ENCODE data around the gene ARHGEF7.
A peak's percentile ranks its signal among the peaks of the same experiment; 100 is the strongest.
"Not testable (repeated sequence)": the region's sequence is repeated elsewhere in the genome, so short reads cannot be mapped to it uniquely, and the experiment has no call there.

The ARHGEF7 gene

GRCh38 chr13:111256458-111256857, 141.3 kb downstream of the ARHGEF7 start:
- DNase-seq (ENCODE audit: low spot score) = no peak
- no peak for TF ChIP-seq CTCF (IDR thresholded peaks at IDR 0.05)
- Histone ChIP-seq H3K4me3 (no peak overlapping the region), H3K27ac (no peak overlapping the region)

GRCh38 chr13:111256946-111257345, 141.8 kb downstream of the ARHGEF7 start:
- no peak overlapping the region for H3K27ac ChIP-seq
- no peak overlapping the region for H3K4me3 ChIP-seq
- DNase-seq (ENCODE audit: low spot score) = no peak
- TF ChIP-seq CTCF (IDR thresholded peaks at IDR 0.05) = no peak

GRCh38 chr13:111257899-111258298, 142.8 kb downstream of the ARHGEF7 start:
- not testable (repeated sequence) for H3K4me3 ChIP-seq; DNase-seq (ENCODE audit: low spot score); H3K27ac ChIP-seq

GRCh38 chr13:111258637-111259036, 143.5 kb downstream of the ARHGEF7 start:
- H3K4me3 ChIP-seq = no peak overlapping the region
- no peak for DNase-seq (ENCODE audit: low spot score)
- TF ChIP-seq CTCF (IDR thresholded peaks at IDR 0.05) = no peak
- H3K27ac ChIP-seq = no peak overlapping the region

- H3K4me3 ChIP-seq = no peak overlapping the region
- no peak overlapping the region for H3K27ac ChIP-seq
- DNase-seq (ENCODE audit: low spot score) = peak; percentile 43
- TF ChIP-seq CTCF (IDR thresholded peaks at IDR 0.05) = no peak
Observed at GRCh38 chr13:111259058-111259457, 143.9 kb downstream of the ARHGEF7 start.

DNA sequence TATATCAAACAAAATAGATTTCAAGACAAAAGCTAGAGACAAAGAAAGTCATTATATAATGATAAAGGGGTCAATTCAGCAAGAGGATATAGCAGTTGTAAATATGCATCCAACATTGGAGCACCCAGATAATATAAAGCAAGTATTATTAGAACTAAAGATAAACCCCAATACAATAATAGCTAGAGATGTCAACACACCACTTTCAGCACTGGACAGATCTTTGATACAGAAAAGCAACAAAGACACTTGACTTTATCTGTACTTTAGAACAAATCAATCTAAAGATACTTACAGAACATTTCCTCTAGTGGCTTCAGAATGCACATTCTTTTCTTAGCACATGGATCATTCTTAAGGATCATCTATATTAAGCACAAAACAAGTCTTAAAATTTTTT, 146.2 kb downstream of the ARHGEF7 start:
- no peak overlapping the region for H3K4me3 ChIP-seq
- no peak for TF ChIP-seq CTCF (IDR thresholded peaks at IDR 0.05)
- no peak for DNase-seq (ENCODE audit: low spot score)
- H3K27ac ChIP-seq = no peak overlapping the region

DNA sequence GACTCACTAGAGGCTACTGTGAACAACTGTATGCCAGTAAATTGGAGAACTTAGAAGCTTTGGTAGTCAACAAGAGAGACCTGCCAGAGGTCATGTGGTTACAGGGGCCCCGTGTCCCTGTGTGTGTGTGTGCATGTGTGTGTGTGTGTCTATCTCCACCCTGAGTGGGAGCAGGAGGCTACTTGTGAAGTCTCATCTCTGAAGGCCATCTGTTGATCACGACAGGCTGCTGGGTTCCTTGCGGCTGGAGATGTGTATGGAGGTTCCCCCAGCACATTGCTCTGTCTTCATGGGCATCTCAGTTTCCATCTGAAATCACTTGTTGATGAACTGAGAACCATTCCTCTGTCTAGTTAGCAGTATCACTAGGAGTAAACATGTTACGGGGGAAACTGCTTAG, 147.2 kb downstream of the ARHGEF7 start:
- Histone ChIP-seq H3K4me3 (no peak overlapping the region), H3K27ac (no peak overlapping the region)
- no peak for TF ChIP-seq CTCF (IDR thresholded peaks at IDR 0.05)
- peak; percentile 41 for DNase-seq (ENCODE audit: low spot score)

DNA sequence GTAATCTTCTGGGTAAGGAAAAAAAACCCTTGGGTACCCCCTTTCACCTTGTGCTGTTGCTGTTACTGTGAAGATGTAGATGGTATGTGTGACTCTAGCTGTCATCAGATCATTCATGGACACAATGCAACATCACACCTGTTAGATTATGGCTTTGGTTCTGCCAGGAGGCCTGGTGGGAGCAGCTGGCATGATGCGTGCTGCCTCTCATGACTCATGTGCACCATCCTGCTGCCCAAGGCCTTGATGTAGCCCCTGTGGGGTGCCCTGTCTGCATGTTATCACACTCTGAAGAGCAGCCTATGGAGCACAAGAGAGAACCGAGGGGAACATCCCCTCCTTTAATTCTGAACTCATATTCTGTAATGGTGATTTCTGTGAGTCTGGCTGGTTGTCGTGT, 147.6 kb downstream of the ARHGEF7 start:
- DNase-seq (ENCODE audit: low spot score) = peak; percentile 40
- TF ChIP-seq CTCF (IDR thresholded peaks at IDR 0.05) = no peak
- H3K27ac ChIP-seq = no peak overlapping the region
- H3K4me3 ChIP-seq = no peak overlapping the region
